Activated T-cell treated with anti-CD3 and anti-CD28 coated beads for 24 hours (primary cell): ENCODE results near the gene GTF3C2.
"Not testable (repeated sequence)": the region's sequence is repeated elsewhere in the genome, so short reads cannot be mapped to it uniquely, and the experiment has no call there.

Experiments
- DNase-seq: peaks from one replicate; pipeline ENCODE4 v3.0.0-alpha.2; 2020; ENCODE audit warnings: low read depth

The GTF3C2 gene

DNA sequence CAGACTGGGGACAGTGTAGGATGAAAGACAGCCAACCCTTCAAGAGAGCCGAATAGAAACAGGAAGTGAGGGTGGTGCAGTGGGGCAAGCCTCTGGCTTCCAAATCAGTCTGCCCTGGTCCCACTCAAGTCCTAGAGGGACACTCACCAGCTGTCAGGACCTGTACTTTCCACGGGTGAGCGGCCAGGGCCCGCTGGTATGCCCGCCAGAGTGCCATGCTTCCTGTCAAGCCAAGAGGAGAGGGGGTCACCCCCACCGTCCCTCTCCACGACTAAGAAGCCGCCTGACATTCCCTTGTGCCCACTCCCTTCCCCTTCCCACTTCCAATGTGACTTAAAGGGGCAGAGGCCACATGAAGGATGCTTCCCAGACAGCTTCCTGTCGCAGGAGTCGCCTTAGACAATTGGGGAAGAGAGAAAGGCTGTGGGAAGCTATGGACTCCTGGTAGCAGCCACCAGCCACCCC is 34.2 kb downstream of the GTF3C2 start:
- no peak for DNase-seq

DNA sequence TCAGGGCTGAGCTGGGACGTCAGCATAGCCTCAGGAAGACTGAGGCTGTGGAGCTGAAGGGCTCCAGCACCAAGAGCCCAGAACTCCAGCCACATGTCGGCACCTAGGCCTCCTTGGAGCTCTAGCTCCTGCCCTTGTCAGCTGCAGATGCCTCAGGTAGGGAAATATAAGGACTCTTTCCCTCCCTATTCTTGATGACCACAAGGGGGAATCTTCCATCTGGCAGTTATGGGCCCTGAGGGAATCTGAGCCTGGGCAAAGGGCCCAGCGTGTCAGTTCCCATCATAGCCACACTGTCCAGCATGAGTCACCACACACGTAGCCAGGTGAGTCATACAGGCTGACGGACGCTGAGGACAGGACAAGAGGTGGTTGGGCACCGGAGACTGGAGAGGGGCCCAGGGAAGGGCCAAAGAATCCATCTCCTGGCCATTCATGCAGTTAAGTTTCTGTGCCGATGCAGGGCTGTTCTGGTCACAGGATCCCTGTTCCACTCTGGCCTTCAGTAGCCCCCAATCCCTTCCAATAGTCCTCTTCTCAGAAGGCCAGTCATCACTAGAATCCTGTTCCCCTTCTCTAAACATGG is 35.5 kb downstream of the GTF3C2 start:
- DNase-seq, result no peak

DNA sequence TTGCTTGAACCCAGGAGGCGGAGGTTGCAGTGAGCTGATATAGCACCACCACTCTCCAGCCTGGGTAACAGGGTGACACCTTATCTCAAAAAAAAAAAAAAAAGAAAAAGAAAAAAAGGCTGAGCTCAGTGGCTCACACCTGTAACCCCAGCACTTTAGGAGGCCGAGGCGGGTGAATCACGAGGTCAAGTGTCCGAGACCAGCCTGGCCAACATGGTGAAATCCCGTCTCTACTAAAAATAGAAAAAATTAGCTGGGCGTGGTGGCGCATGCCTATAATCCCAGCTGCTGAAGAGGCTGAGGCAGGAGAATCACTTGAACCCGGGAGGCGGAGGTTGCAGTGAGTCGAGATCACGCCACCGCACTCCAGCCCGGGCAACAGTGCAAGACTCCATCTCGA is 36.7 kb downstream of the GTF3C2 start:
- not testable (repeated sequence) for DNase-seq

DNA sequence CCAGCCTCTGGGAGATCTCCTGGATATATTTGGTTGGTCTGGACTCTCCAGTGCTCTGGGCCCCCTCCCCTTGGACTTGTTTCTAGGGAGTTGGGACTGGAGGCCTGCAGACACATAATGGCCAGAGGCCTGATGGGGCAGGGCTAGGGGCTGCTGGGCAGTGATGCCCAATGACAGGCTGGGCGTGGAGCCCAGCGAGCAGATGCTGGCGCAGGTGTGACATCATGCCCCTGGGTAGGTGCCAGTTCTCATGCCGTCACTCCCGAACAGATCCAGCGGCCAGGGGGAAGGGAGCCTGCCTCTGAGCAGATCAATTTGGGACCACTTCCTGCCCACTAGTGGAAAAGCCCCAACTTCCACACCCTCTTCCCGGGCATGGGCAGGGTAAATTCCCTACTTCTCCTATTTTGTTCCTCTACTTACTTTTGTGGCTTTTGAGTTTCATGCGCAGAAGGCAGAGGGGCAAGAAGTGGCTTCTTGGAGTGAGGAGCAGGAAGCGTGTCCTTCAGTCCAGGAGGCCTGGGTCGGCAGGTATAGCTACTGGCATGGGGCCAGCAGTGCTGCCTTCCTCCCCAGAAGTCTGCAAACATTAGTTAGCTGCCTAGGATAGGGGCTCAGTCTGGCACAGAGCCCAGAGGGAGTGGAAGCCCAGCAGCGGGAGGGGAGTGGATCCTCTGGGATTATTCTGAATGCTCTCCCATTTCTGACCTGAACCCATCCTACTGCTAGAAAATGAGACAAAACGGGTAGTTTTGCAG is 39.7 kb downstream of the GTF3C2 start:
- no peak for DNase-seq

DNA sequence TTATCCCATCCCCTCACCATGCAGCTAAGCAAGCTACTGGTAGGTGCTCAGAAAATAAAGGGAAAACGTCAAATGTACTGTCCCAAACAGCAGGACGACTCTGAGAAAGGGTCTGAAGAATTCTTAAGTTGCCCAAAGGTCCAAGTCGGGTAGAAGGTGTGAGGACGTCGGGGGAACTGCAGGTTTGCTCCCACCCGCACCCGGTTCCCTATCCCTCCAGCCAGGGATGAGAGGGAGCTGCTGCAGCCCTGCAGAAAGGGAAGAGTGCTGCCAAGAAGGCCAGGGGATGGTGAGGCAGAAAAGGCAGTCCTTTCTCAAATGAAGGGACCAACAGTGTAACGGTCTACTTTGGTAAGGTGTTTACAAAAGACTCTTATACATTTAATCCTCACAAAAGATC is 41.4 kb downstream of the GTF3C2 start:
- DNase-seq, result no peak

DNA sequence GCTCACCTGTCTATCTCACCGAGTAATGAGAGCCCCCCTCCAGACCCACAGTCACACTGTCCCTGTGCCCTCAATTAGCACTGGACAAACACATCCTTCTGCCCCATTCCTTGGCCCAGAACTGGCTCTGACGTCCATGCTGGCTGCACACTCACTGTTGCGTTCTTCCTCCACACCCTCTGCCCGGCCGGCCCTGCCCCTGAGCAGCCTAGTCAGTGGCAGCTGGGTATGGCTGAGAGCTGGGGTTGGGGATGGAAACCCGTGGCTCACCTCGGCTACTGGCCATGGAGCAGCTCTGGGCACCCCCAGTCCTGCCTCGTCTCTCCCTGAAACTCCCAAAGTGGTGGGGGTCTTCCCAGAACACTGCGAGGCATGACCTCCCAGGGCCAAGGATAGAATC is 41.9 kb downstream of the GTF3C2 start:
- DNase-seq, result no peak

DNA sequence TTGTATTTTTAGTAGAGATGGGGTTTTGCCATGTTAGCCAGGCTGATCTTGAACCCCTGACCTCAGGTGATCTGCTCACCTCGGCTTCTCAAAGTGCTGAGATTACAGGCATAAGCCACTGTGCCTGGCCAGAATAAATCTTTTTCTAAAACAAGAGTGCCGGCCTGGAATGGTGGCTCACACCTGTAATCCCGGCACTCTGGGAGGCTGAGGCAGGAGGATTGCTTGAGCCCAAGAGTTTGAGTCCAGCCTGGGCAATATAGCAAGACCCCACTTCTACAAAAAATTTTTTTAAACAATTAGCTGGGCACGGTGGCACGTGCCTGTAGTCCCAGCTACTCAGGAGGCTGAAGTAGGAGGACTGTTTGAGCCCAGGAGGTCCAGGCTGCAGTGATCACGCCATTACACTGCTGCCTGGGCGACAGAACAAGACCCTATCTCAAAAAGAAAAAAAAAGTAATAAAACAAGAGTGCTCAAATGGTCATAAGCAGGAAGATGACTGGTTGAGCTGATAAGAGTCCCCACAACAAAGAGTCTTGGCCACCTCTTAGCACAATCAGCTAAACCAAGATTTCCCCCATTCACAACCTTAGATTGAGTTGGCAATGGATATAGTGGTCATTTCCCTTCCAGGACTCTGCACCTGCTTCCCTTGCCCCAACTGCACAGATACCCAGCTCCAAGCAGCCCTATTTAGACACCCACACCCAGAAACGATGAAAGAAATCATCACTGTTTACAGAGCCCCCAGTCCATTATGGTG is 42.5 kb downstream of the GTF3C2 start:
- no peak for DNase-seq

DNA sequence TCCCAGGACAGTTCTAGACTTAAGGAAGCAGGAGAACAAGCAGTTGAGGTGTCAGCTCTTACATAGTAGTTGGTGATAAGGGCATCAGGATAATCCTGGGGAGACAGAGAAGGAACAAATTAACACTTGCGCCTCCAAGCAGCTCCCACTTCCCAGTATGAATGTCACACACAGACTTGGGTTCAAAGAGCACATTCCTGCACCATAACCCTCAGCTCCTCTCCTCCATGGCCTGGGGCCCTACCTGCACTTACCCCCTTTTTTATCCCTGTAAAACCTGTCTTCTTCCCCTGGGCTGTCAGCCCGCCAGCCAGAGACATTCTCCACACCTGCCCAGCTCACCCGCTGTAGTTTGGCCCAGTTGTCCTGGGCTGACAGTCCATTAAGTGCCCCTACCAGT is 44.4 kb downstream of the GTF3C2 start:
- no peak for DNase-seq

DNA sequence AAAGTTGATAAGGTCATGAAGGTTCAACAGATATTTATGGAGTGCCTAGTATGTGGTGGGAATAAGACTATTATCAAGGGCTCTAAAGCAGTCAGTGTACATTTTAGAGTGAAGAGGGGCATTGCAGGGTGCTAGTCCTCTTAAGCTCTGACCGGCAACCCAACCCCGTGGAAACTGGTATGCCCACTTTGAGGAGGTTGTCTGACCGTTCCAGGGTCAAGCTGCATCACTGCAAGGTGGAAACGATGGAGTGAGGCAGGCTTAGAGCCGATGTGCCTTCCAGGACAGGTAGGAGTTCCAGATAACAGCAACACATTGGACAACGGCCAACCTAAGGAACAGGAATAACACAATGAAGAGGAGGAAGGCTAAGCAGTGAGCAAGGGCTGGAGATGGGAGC is 46.9 kb downstream of the GTF3C2 start:
- no peak for DNase-seq

DNA sequence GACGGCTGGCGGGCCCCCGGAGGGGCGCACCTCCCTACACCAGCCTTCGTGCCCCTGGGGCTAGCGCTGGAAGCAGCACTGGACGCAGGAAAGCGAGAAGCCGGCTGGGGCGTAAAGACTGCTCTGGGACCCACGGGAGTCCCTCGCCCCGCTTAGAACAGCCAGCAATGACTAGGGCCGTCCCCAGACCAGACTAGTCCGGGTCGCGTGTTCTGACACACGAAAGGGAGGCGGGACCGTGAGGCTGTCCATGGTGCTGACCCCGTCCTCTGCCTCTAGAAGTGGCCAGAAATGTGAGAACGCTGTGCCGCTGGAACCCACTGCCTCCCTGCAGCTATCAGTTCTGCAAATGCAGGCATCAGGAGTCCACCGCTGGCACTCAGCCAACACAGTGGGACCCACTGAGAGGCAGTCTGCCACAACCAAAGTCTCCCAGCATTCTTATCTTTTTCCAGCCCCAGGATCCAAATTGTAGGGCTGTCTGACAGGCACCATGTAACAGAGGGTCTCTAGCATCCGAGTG is 48.1 kb downstream of the GTF3C2 start, which contains the start of gene UCN:
Gene UCN, minus strand, starts transcription at position 87 of the 523 bp plus-strand sequence. CDS start 550 bp downstream, outside the sequence.
- no peak for DNase-seq

DNA sequence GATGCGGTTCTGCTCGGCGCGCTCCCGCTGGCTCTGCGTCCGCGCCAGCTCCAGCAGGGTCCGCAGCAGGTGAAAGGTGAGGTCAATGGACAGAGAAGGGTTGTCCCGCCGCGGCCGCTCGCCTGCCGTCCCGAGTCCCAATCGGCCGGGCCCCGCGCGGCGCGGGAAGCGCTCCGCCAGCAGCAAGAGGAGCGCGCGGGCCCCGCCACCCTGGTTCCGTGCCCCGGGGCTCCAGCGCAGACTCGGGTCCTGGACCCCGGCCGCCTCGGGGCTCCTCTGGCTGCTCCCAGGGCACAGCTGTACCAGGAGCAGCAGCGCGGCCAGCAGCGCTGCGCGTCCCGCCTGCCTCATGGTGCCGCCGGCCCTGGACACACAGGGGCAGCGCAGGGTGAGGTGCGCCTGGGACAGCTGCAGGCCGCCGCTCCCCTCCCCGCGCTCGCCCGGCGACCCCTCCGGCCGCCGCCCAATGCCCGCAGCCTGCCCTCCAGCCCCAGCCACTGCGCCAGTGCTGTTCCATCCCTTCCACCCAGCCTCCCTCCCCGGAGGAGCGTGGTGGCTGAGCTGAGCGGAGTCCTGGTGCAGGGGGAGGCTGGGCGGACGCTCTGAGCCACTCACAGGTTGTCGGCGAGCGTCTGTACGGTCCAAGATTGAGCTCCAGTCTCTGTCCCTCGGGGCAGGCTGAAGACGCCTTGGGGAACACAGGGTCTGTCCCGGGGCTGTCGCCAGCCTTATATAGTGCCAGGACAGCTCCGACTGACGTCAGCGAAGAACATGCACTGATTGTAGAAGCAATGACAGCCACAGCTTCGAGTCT is 48.8 kb downstream of the GTF3C2 start:
- no peak for DNase-seq

DNA sequence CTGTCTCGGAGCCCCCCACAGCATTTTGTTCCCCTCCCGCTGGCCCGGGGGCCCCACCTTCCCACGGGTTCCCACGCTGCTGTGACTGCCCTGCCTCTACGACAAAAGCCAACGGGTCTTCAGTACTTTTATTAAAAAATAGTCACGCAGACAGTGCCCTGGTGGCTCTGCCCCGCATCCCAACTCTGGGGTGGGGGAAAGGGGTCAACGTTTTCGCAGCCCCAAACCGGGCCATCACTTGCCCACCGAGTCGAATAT is 49.3 kb downstream of the GTF3C2 start:
- no peak for DNase-seq

DNA sequence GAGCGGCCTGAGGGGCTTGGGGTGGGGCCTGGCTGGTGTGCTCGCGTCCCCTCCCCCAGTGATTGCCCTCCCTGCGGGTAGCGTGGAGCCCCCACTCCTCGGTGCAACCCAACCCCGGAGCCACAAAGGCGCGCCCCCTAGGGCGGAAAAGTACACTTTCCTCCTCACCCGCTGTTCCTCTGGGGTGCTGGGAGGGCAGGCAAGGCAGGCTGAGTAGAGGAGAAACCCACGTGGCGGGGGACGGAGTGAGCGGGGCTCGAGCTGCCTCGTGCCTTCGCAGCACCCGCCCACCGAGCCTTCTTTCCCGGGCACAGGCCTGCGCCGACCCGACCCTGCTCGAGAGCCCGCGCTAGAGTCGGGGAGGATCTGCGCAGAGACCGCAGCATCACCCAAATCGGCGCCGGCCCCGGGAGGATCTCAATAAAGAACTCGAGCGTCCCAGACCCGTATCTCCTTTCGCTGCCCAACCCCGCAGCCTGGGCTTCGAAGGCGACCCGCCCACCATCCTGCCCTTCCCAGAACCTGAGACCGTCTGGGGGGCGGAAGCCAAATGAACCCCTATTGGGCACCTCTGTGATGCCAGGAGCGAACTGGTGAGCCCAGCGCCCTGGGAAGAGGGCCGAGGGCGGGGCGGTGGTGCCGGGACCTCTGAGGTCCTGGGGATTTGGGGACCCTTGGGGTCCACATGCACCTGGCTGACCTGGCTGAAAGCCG is 49.8 kb downstream of the GTF3C2 start:
- DNase-seq, result peak; percentile 15

DNA sequence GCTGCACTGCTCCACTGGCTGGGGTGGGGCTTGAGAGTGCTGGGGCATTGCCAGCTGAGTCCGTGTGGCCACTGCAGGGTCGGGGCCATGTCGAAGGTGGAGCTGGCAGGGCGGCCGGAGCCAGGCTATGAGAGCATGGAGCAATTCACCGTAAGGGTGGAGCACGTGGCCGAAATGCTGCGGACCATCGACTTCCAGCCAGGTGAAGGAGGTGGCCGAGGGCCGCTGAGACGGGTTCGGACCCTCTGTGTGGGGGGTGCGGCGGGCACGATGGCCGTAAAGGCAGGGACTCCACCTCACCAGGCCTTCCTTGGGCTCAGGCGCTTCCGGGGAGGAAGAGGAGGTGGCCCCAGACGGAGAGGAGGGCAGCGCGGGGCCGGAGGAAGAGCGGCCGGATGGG is 50.4 kb downstream of the GTF3C2 start:
- no peak for DNase-seq

DNA sequence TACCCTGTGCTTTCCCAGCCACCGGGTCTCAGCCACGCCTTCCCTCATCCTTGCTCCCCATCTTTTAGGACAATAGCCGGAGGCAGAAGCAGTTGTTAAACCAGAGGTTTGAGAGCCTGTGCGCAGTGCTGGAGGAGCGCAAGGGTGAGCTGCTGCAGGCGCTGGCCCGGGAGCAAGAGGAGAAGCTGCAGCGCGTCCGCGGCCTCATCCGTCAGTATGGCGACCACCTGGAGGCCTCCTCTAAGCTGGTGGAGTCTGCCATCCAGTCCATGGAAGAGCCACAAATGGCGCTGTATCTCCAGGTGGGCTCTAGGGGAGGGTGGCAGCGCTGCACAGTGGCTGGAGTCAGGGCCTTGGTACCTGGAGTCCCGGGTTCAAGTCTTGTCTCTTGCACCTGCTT is 51.0 kb downstream of the GTF3C2 start:
- no peak for DNase-seq

DNA sequence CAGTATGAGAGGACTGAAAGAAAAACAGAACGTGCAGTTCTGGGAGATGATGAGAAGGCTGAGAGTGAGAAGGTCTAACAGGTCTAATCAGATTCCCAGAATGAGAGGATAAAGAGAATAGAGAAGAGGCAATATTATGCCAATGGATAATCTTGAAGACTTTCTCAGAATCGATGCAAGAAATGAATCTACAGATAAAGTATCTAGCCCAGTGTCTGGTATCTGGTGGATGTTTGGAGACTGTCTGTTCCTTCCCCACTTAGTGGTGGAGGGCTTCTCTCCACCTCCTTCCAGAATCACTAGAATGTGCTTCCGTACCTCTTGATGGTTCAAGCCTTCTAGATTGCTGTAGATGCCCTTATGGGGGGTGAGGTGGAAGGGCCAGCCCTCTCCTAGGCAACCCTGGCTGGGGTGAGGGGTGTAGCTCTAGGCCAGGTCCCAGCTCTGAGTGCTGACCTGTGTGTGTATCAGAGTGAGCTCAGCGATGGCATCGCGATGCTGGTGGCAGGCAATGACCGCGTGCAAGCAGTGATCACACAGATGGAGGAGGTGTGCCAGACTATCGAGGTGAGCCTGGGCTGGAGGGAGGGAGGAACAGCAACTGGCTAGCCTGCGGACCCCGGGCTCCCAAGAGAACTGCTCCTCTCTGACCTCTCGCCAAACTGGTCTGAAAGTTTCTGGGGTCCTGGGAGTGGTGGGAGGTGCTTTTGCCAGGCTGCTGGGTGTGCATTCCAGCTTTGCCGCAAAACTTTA is 51.9 kb downstream of the GTF3C2 start:
- DNase-seq, result no peak

DNA sequence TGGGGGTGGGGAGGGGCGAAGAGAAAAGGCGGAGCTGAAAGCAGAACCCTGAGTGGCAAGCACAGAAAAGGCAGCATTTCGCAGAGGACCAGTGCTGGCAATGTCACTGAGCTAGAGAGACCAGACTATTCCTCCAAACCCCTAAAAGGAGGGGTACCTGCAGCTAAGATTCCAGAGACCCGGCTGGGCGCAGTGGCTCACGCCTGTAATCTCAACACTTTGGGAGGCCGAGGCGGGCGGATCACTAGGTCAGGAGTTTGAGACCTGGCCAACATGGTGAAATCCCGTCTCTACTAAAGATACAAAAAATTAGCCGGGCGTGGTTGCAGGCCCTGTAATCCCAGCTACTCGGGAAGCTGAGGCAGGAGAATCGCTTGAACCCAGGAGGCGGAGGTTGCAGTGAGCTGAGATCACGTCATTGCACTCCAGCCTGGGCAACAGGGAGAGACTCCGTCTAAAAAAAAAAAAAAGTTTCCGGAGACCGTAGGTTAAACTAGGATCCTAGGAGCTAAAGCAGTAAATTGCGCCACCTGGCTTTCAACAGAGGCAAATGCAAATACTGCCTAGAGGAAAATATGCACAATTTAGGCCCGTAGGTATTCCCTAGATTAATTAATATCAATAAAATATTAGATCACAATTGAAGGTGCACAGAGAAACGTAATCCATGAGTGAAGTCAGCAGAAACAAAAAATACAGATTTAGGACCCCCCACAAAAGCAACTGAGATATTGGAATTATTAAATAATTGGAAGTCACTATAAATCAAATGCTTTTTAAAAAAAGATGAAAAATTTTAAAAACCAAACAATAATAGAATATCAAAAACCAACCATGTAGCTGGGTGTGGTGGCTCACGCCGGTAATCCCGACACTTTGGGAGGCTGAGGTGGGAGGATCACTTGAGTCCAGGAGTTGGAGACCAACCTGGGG is 53.2 kb downstream of the GTF3C2 start:
- peak; percentile 35 for DNase-seq

DNA sequence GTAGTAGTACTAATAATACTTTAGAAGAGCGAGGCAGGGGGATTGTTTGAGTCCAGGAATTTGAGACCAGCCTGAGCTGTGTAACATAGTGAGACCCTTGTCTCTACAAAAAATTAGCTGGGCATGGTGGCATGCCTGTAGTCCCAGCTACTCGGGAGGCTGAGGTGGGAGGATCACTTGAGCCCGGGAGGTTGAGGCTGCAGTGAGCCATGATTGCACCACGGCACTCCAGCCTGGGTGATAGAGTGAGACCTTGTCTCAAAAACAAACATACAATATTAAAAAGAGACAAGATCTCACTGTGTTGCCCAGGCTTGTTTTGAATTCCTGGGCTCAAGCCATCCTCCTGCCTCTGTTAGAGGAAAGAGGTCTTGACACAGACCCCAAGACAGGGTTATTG is 56.0 kb downstream of the GTF3C2 start:
- DNase-seq, result not testable (repeated sequence)

DNA sequence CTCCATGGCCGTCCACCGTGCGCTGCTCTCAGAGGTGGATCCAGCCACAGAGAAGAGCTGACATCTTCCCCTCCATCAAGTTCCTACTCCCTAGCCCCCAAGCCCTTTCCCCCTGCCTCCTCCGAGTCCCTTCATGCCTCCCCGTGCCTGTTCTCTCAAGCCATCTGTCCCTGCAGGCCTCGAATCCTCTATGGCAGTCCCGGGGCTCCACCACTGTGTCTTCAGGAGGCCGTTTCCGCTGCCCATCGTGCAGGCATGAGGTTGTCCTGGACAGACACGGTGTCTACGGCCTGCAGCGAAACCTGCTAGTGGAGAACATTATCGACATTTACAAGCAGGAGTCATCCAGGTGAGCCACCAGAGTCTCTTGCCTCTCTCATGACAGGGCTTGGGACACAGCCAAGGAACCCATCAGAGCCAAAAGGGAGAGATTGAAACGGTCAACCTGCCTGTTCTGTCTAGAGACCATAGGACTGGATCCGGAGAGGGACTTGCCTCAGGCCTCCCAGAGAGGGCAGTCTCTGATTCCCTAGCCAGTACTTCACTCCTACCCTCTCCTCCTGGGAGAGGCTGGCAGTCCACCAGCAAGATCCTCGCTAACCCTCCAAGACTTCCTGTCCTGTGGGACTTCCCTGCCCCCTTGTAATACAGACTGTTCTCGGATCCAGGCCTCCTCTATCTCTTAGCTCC is 58.0 kb downstream of the GTF3C2 start:
- DNase-seq, result no peak
